HepG2 (cell line): ENCODE data around the gene CLASRP. TPM values are rescaled to one million over a fixed set of nuclear protein-coding genes. Genes with fewer than 3 reads are reported as not detected.

Source experiments
- AKAP8 ChIP-seq: sonication (generic); formaldehyde crosslinking; IDR thresholded peaks from 2 replicates; pipeline ENCODE4 v1.5.1; 2020; ENCODE audit warnings: mild to moderate bottlenecking, missing genetic modification reagents
- ATF7-NPFF ChIP-seq: sonication (generic); formaldehyde crosslinking; IDR thresholded peaks from 2 replicates; pipeline ENCODE4 v1.8.1; 2023; ENCODE audit warnings: mild to moderate bottlenecking, low read depth, missing genetic modification reagents, moderate library complexity
- CBX2 ChIP-seq, 2 experiments: fragments of 200-600 bp in 1 of 2; sonication (generic); formaldehyde crosslinking in 1 of 2; IDR thresholded peaks; 2 replicates each; pipeline versions ENCODE4 v1.7.0 to v1.8.1; 2018 to 2022; ENCODE audit warnings: low read depth in 2 of 2, low read length in 1 of 2, mild to moderate bottlenecking in 1 of 2, missing genetic modification reagents in 1 of 2
- GABPA ChIP-seq, 2 experiments: IDR thresholded peaks; 2 replicates each; pipeline ENCODE4 v1.6.1; 2011 to 2016; ENCODE audit warnings: low read depth in 2 of 2, low read length in 1 of 2, missing biosample characterization in 1 of 2, missing genetic modification characterization in 1 of 2
- ISL2 ChIP-seq: sonication (generic); formaldehyde crosslinking; IDR thresholded peaks from 2 replicates; pipeline ENCODE4 v1.5.0; 2020; ENCODE audit warnings: missing genetic modification reagents
- JARID2 ChIP-seq: sonication (generic); formaldehyde crosslinking; IDR thresholded peaks from 2 replicates; pipeline ENCODE4 v1.8.1; 2023; ENCODE audit warnings: missing genetic modification reagents, inconsistent platforms; ENCODE audit not compliant: insufficient replicate concordance
- KDM6A ChIP-seq: IDR thresholded peaks from 2 replicates; pipeline ENCODE4 v1.6.1; 2016; ENCODE audit warnings: low read depth
- MTF2 ChIP-seq: sonication (generic); formaldehyde crosslinking; IDR thresholded peaks from 2 replicates; pipeline ENCODE4 v1.5.0; 2020; ENCODE audit warnings: missing genetic modification reagents, borderline replicate concordance
- SNAI1 ChIP-seq: sonication (generic); formaldehyde crosslinking; IDR thresholded peaks from 2 replicates; pipeline ENCODE4 v1.5.0; 2020; ENCODE audit warnings: mild to moderate bottlenecking, missing genetic modification reagents, borderline replicate concordance
- TAF15 ChIP-seq: fragments of 200-400 bp; formaldehyde crosslinking; IDR thresholded peaks from one replicate; pipeline ENCODE4 v1.6.1; 2018; ENCODE audit warnings: mild to moderate bottlenecking, low read depth, low read length; ENCODE audit not compliant: poor library complexity, severe bottlenecking
- TFAP4 ChIP-seq: sonication (generic); IDR thresholded peaks from 2 replicates; pipeline ENCODE4 v1.6.1; 2016; ENCODE audit warnings: low read depth, borderline replicate concordance
- ZBTB21 ChIP-seq: sonication (generic); formaldehyde crosslinking; IDR thresholded peaks from 2 replicates; pipeline ENCODE4 v1.4.0; 2020; ENCODE audit warnings: missing genetic modification reagents
- ZBTB3 ChIP-seq: sonication (generic); formaldehyde crosslinking; IDR thresholded peaks from 2 replicates; pipeline ENCODE4 v1.4.0; 2020; ENCODE audit warnings: low read depth, mild to moderate bottlenecking, moderate library complexity, missing genetic modification reagents, borderline replicate concordance
- ZNF24 ChIP-seq: fragments of 450-650 bp; IDR thresholded peaks from 2 replicates; pipeline ENCODE4 v1.6.1; 2017; ENCODE audit warnings: antibody characterized with exemption, mild to moderate bottlenecking
- ZNF274 ChIP-seq: sonication (generic); formaldehyde crosslinking; IDR thresholded peaks from 2 replicates; pipeline ENCODE4 v1.5.1; 2020; ENCODE audit warnings: mild to moderate bottlenecking, missing genetic modification reagents
- ZNF317 ChIP-seq: sonication (generic); formaldehyde crosslinking; IDR thresholded peaks from 2 replicates; pipeline ENCODE4 v1.5.0; 2020; ENCODE audit warnings: mild to moderate bottlenecking, missing genetic modification reagents
- ZNF432 ChIP-seq: sonication (generic); formaldehyde crosslinking; IDR thresholded peaks from 2 replicates; pipeline ENCODE4 v1.5.0; 2020; ENCODE audit warnings: missing genetic modification reagents, mild to moderate bottlenecking, borderline replicate concordance
- polyA plus RNA-seq, 8 experiments: library from polyadenylated mRNA; depleted of rRNA in 3 of 8; stranded (reverse) in 7 of 8; unstranded in 1 of 8; fragments of >200 nt; fragmentation: Illumina TruSeq in 4 of 8; extraction: Trizol in 4 of 8; gene quantifications; 2 replicates each; pipeline versions ENCODE4 v1.2.1 to v1.2.3, GENCODE V29; 2011 to 2016; ENCODE audit warnings: low read depth in 4 of 8, missing spikeins in 1 of 8, mixed read lengths in 1 of 8; ENCODE audit not compliant: insufficient read depth in 1 of 8
- total RNA-seq, 5 experiments: library from RNA; depleted of rRNA; stranded (reverse); fragments of >200 nt; fragmentation: Illumina TruSeq; extraction: Trizol; gene quantifications; 2 replicates each; pipeline ENCODE4 v1.2.3, GENCODE V29; 2016; ENCODE audit warnings: low read depth in 1 of 5
- TF ChIP-seq, protein P1 (sequence below): sonication (generic); formaldehyde crosslinking; IDR thresholded peaks from 2 replicates; pipeline ENCODE4 v1.5.1; 2020; ENCODE audit warnings: missing genetic modification reagents, mild to moderate bottlenecking, borderline replicate concordance
- TF ChIP-seq, protein P2 (sequence below): sonication (generic); formaldehyde crosslinking; IDR thresholded peaks from 2 replicates; pipeline ENCODE4 v1.5.1; 2020; ENCODE audit warnings: mild to moderate bottlenecking, missing genetic modification reagents, borderline replicate concordance

Gene CLASRP
- total and polyA plus RNA-seq, 2 of the 13 experiments (the other 11 are each of a cell fraction or from before 2014, with no cell fraction given), result 32.0 to 51.4 TPM

DNA sequence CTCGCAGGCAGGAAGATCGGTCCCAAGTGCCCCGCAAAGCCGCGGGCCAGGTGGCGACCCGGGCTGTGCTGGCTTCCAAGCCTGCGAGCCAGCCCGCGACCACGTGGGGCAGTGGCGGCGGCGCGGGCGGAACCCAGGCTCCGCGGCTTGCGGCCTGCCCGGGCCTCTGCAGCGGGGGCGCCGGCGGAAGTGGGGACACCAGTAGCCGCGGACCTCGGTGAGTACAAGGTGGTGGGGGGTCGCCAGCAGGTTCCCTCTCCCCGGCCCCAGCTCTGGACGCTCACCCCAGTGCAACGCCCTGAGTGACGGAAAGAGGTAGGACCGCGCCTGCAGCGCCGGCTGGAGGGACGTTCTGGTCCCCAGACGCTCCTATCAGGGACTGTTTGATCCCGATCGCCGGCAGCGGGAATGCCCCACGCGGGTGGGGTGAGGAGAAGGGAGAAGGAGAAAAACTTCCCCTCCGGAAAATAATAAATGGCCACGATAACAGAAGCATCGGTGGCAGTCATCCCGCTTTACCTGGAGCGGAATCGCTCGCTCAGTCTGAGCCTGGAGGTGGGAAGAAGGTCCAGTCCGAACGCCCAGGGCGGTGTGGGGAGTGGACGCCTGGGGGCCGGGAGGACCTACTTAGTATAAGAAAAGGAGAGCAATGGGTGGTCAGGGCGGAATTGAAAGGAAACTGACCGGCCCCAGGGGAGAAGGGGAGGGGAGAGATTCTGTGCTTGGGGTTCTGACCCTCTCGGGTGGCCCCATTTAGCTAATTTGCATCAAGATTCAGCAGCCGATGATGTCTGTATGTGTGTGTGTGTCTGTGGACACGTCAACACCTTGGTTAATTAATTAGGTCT is 40.4 kb downstream of the CLASRP start, which contains the start of gene GEMIN7 (continued):
- TF ChIP-seq TFAP4, result no peak; the same call in 1 of the 2 replicates
- no peak for TF ChIP-seq ZNF432
- TF ChIP-seq ZBTB21 (CRISPR knock-in tag), result 0 out of 2 replicates have a peak, but pooled peaks have one; percentile 36
- TF ChIP-seq ZNF317, result no peak
- TF ChIP-seq ZBTB3 (CRISPR knock-in tag), result no peak
- 0 out of 2 replicates have a peak, but pooled peaks have one; percentile 14 for TF ChIP-seq MTF2 (CRISPR knock-in tag)
- no peak; the same call in 1 of the 2 replicates for TF ChIP-seq SNAI1
- 0 out of 2 replicates have a peak, but pooled peaks have one; percentile 42 for TF ChIP-seq ZNF24
- no peak for TF ChIP-seq CBX2 (IDR thresholded peaks at IDR 0.05; ENCODE audit: low read depth, low read length)
- no peak for TF ChIP-seq CBX2 (CRISPR knock-in tag; IDR thresholded peaks at IDR 0.05; ENCODE audit: low read depth)
- peak; percentile 73 for TF ChIP-seq ISL2 (CRISPR knock-in tag)
- no peak for TF ChIP-seq JARID2 (CRISPR knock-in tag)
- TF ChIP-seq, protein P1, sequence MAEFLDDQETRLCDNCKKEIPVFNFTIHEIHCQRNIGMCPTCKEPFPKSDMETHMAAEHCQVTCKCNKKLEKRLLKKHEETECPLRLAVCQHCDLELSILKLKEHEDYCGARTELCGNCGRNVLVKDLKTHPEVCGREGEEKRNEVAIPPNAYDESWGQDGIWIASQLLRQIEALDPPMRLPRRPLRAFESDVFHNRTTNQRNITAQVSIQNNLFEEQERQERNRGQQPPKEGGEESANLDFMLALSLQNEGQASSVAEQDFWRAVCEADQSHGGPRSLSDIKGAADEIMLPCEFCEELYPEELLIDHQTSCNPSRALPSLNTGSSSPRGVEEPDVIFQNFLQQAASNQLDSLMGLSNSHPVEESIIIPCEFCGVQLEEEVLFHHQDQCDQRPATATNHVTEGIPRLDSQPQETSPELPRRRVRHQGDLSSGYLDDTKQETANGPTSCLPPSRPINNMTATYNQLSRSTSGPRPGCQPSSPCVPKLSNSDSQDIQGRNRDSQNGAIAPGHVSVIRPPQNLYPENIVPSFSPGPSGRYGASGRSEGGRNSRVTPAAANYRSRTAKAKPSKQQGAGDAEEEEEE (CRISPR knock-in tag), result no peak
- TF ChIP-seq ZNF274 (CRISPR knock-in tag), result peak; percentile 66; the same call in 1 of the 2 replicates
- TF ChIP-seq GABPA (IDR thresholded peaks at IDR 0.05; ENCODE audit: low read depth, low read length), result peak; percentile 99
- TF ChIP-seq GABPA (CRISPR knock-in tag; IDR thresholded peaks at IDR 0.05; ENCODE audit: low read depth), result peak; percentile 91
- TF ChIP-seq TAF15, result peak; percentile 98
- TF ChIP-seq, protein P2, sequence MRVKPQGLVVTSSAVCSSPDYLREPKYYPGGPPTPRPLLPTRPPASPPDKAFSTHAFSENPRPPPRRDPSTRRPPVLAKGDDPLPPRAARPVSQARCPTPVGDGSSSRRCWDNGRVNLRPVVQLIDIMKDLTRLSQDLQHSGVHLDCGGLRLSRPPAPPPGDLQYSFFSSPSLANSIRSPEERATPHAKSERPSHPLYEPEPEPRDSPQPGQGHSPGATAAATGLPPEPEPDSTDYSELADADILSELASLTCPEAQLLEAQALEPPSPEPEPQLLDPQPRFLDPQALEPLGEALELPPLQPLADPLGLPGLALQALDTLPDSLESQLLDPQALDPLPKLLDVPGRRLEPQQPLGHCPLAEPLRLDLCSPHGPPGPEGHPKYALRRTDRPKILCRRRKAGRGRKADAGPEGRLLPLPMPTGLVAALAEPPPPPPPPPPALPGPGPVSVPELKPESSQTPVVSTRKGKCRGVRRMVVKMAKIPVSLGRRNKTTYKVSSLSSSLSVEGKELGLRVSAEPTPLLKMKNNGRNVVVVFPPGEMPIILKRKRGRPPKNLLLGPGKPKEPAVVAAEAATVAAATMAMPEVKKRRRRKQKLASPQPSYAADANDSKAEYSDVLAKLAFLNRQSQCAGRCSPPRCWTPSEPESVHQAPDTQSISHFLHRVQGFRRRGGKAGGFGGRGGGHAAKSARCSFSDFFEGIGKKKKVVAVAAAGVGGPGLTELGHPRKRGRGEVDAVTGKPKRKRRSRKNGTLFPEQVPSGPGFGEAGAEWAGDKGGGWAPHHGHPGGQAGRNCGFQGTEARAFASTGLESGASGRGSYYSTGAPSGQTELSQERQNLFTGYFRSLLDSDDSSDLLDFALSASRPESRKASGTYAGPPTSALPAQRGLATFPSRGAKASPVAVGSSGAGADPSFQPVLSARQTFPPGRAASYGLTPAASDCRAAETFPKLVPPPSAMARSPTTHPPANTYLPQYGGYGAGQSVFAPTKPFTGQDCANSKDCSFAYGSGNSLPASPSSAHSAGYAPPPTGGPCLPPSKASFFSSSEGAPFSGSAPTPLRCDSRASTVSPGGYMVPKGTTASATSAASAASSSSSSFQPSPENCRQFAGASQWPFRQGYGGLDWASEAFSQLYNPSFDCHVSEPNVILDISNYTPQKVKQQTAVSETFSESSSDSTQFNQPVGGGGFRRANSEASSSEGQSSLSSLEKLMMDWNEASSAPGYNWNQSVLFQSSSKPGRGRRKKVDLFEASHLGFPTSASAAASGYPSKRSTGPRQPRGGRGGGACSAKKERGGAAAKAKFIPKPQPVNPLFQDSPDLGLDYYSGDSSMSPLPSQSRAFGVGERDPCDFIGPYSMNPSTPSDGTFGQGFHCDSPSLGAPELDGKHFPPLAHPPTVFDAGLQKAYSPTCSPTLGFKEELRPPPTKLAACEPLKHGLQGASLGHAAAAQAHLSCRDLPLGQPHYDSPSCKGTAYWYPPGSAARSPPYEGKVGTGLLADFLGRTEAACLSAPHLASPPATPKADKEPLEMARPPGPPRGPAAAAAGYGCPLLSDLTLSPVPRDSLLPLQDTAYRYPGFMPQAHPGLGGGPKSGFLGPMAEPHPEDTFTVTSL, result peak; percentile 49; the same call in 1 of the 2 replicates
- peak; percentile 95 for TF ChIP-seq AKAP8 (CRISPR knock-in tag)
- no peak for TF ChIP-seq KDM6A (CRISPR knock-in tag)
- peak; percentile 96 for TF ChIP-seq ATF7-NPFF (CRISPR knock-in tag)
